Fibroblast of skin of abdomen (primary cell): ENCODE data around the gene ZNF317.
"Not testable (repeated sequence)": the region's sequence is repeated elsewhere in the genome, so short reads cannot be mapped to it uniquely, and the experiment has no call there.

Experiments
- DNase-seq: peaks from one replicate; pipeline ENCODE4 v3.0.0-alpha.2; 2013

Gene ZNF317

GRCh38 chr19:9175326-9175725 is 35.1 kb downstream of the ZNF317 start:
- DNase-seq = no peak

GRCh38 chr19:9178901-9179300 is 38.7 kb downstream of the ZNF317 start, which contains the start of gene OR7D2:
Gene OR7D2 (plus strand): TSS chr19:9178979. CDS start chr19:9185782, 6,803 bp downstream.
- no peak for DNase-seq

- no peak for DNase-seq
Measured at GRCh38 chr19:9183000-9183399, 42.8 kb downstream of the ZNF317 start.

DNA sequence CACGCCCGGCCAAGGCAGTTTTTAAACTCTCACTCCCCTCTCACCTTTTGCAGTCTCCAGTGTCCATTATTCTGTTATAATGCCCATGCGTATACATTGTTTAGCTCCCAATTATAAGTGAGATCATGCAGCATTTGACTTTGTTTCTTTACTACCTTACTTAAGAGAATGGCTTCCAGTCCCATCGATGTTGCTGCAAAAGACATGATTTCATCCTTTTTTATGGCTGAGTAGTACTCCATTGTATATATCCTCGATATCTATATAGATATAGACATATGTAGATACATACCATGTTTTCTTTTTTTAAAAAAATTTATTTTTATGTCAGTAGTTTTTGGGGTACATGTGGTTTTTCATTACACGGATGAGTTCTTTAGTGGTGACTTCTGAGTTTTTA is 47.0 kb downstream of the ZNF317 start:
- DNase-seq = no peak

DNA sequence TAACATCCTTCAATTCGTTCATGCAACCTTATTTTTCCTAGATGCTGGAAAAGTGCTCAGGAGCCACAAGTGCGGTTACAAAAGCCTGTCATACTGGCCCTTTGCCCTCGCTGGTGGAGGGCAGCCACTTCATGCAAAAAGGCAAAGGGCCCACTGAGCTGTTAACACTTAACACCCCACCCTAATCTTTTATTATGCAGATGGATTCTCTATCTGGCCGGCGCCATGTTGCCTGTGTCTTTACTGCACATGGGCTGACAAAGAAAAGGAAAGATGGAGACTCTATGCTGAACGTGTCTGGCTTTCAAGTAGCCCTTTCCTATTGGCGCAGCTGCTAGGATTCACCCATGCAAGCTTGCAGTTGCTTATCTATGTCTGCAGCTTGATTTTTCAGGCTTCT is 49.3 kb downstream of the ZNF317 start:
- no peak for DNase-seq

DNA sequence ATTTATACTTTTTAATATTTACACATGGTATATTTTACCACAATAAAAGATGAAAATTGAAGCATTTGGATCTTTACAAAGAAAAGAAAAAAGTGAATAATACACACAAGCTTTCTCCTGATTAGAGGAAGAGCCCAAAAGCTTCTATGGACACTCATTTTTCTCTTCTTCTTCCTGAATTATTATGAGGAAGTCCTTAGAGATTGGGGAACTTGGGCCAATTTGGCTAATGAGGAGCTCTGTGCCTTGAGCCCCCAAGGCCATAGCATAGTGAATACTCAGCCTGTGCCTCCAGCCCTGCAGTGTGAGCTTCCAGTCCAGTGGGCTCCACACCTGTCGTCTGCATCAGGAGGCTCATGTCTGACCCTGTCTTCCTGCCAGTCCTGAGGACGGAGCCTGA is 57.8 kb downstream of the ZNF317 start:
- not testable (repeated sequence) for DNase-seq

- DNase-seq = peak; percentile 49
Measured at GRCh38 chr19:9205501-9206113, 65.4 kb downstream of the ZNF317 start.
